ENCODE data around the gene DLG2.
A peak's percentile ranks its signal among the peaks of the same experiment; 100 is the strongest.
"Not testable (repeated sequence)": the region's sequence is repeated elsewhere in the genome, so short reads cannot be mapped to it uniquely, and the experiment has no call there.

The DLG2 gene

DNA sequence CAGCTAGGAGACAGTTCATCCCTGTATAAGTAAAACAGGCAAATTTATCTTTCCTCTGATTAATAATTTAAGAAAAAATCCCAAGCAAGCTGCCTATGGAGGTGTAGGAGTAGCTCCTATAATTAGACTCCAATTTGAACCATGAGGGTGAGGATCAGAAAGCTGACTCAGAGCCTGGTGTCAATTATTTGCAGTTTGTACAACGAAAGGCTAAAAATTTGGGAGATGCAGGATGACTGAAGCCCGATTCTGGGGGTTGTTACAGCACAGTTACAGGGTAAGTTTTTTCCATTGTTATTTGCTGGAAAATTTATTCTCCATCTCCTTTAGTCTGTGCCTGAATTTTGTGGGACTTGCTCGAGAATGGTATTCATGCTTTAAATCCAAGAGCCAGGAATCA lies 1981.6 kb downstream of the DLG2 start:
- DNase-seq, result no peak

DNA sequence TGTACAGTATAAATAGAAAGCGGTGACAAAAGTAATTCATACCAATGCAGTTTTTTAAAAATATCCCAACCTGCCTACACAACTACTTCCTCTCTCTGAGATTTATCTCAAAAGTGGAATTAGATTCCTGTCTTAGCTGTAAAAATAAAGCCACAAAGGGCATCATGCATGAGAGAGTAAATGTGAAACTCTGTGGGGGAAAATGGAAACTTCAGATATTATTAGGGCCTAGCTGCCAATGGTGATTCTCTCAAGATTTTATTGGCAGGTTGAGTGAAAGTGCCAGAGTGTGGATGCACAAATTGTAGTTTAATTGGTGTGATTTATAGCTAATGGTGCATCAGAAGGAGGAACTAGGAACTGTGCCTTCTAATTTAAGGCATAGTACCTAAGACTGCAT lies 1984.0 kb downstream of the DLG2 start:
- no peak for DNase-seq

DNA sequence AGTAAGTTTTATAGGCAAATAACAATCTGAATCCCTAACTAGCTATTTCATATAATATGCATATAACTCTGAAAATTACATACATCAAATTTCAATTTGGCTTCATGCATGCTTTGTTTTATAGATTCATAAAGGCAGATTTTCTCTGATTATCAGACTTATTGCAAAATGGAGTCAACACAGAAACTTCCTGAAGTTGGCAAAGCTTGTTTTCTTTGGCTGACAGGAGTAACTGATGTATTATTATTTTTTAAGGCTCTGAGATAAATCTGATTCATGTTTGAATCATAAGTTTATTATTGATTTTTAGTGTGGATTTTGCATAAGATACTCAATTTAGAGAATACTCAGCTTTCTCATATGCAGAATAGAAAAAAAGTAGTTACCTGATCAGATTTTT lies 1984.6 kb downstream of the DLG2 start:
- DNase-seq, result no peak

DNA sequence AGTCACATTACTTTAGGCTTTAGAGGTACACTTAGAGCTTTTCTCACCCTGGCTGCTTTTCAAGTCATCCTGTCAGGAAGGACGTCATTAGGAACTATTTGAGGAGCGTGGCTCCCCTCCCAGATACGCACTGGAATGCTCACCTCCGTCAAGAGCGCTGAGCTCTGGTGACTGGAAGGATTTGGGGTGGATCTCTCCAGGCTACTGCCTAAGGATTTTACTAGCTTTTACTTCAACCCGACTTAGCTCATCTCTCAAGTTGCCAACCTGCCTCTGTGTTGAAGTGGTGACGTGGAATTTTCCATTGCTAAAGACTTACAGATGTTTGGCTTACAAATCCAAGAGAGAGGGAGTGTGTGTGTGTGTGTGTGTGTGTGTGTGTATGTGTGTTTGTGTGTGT lies 1985.6 kb downstream of the DLG2 start:
- peak; percentile 75 for DNase-seq

DNA sequence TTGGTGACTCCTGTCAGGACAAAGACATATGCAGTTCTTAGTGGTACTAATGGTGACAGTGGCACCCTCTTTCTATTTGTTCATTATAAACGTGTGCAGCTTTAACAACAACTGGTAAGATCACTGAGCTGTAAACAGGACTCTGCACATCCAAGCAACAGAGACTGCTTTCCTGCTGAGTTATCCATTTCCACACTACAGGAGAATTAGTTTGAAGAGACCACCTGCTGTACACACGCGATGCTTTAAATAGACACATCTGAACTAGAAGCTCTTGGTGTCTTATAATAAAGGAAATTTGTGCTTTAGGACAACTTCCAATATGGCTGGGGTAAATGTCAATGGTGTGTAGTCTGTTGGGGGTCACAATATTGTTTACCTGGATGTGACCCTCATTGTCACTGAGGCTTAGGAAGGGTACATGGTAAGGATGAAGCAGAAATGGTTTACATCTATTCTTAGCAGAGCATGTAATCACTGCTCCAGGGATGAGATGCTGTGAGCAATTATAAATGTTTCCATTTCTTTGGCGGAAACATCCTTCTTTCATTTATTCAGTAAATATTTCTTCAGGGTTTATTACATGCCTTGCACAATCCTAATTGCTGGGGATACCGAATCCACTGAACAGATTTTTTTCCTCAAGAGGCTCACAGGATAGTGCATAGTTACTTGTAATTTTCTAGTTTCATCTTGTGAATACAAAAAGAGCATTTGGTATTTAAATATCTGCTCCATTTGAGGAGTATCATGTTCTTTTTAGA lies 1987.0 kb downstream of the DLG2 start:
- DNase-seq, result no peak

DNA sequence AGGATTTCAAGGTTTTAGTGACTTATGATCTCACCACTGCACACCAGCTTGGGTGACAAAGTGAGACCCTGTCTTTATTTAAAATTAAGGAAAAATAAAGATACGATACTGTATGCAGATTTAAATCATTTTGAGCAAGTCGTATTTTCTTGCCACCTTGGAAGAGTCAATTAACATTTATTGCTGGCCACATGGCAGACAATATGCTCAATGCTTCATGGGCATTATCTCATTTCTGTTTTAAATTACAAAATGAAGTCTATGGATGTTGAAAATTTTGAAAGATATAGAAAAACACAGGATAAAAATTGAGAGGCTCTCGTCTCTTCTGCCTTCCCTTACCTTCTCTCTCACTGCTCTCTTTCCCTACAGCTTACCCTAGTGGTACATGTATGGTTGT lies 1992.0 kb downstream of the DLG2 start:
- no peak for DNase-seq

DNA sequence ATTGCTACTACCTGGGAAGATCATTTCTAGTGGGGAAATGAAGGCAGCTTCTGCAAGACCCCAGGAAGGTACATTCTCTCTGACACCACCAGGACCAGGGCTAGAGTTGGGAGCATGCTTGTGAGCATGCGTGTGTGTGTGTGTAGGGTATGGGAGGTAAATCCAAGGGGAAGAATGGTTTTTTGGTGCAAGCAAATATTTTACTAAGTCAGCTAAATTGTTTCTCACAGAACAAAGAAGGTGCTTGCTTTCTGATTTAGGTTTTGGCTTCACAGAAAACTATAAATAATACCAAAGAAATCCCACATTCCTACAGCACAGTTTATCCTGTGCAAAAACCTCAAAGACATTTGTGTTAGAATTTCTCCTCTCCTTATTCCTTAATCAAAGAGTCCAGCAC lies 1996.9 kb downstream of the DLG2 start:
- no peak for DNase-seq

DNA sequence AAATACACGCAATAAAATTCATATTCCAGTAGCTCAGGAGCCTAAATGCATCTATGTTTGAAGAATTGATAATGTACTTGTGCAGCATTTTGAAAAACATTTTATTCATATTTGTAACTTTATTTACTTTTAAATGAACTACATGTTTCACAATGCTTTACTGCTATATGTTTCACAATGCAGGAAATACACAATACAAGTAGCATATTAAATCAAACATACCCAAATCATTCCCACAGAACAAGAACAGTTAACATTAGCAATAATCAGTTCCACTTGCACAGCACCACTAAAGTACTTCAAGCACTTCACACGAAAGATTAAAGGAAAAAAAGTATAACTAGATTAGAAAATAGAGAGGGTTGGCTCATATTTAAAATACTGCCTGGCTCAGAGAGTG lies 1997.4 kb downstream of the DLG2 start:
- no peak for DNase-seq

DNA sequence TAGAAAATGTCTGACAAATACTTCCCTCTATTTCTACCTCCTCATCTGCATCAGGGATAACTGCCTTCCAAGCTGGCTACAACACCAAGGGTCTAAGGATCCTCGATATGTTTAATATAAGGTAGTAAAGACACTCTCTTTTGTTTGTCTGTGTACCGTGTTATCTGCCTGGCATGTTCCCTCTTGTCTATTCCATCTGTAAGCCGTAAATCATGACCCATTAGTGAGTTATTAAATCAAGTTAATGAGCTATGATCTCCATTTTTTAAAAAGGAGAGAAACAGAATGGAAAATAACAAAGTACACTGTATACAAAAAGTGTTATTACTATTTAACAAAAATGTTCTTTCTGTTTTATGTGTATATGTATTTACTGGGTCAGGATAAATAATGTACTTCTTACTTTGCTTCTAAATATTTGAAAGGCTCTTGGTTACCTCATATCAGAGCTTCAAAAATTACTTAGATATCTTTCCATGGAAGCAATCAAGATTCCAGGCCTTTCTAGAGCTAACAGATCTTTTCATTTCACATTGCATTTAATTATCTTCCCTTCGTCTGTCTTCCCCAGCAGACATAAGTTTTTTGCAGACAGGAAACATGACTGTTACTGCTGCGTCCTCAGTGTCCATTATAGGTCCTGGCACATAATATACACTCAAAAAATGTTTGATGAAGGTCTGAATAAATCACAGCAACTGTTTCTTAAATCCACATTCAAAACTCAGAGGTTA lies 1998.4 kb downstream of the DLG2 start:
- DNase-seq, result no peak

DNA sequence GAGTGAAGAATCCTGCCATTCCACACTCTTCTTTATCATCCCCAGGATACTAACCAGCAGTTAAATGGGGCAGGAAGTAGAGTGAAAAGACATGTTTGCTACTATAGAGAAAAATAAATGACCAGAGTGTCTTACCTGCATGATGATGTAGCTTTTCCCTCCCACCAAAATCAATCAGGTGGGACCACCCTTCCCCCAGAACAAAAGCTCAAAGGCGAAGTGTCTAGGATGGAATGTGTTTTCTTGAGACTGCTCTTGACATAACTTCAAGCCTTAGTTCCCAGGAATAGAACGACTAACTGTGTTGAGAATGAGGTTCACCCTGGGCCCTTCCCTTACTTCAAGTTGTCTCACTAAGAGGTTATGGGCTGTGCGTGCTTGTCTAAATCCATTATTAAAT lies 2001.8 kb downstream of the DLG2 start:
- no peak for DNase-seq

DNA sequence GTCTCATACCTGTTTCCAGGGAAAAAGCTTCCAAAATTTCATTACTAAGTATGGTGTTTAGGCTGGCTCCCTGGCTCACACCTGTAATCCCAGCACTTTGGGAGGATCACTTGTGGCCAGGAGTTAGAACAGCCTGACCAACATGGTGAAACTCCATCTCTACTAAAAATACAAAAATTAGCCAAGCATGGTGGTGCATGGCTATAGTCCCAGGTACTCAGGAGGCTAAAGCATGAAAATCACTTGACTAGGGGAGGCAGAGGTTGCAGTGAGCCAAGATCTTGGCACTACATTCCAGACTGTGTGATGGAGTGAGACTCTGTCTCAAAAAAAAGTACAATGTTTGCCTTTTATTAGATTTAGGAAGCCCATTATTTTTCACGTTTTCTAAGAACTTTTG lies 2009.5 kb downstream of the DLG2 start:
- DNase-seq, result no peak

DNA sequence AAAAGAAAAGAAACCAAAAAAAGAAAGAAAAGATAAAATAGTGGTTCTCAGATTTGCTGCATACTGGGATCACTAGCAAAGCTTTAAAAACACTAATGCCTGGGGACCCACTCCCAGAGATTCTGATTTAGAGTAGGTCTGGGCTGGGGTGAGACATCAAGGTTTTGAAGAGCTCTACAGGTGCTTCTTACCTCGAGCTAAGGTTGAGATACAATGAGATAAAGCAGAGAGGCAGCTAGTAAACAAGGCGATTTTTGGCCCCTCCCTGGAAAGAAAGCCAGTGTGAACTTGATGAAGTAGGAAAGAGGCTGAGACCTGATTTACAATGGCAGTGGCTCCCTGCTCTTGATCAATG lies 2013.4 kb downstream of the DLG2 start:
- no peak for DNase-seq

DNA sequence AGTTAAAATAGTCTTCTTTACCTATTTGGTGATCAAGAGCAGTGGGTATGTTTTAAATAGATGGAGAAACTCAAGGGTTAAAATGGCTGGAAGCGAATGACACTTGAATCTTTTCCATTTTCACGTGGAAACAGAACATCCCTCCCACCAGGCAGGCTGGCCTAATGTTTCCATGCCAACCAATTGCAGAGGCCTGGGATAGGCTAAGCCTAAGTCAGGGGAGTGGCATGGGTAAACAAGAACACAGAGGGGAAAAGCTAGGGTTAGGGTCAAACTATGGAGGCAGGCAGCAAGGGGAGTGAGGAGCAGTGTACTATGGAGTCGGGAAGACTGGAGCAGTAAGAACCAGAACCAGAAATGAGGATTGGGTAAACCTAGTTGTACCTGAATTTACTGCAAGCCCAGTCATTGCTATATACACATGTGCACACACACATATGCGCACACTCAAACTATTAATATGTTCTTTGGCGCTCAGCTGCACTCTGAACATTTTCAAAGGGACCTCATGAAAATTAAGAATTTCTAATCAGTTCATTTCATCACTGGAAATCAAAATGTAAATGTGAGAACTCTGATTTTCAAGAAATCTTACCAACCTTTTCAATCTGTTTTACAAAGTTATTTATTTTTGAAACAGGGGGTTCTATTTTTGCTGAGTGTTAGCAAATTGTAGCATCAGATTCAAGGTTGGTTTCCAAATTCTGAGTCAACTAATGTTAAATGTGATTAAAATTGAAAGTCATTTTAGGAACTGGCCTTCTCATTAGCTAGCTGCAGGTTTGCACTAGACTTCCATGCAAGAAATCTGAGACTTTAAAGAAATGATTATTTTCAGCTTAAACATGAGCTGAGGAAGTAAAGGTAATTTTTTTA lies 2014.0 kb downstream of the DLG2 start:
- no peak for DNase-seq

DNA sequence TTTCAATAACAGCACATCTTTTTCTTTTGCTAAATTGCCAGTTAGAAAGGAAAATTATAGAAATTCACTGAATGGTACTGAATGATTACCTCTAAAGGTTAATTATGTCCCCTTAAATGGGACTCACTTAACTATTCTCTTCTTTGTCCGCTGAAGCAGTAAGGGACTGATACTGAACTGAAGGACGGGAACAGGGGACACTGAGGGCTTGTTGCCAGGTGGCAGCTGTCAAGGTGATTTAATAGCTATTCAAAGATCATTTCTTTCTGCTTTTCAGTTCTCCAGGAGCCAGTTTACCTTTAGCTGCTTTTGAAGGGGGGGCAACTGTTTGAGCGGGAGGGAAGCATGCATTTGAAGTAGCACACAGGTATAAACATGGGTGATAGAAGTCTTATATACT lies 2015.5 kb downstream of the DLG2 start:
- DNase-seq, result no peak

DNA sequence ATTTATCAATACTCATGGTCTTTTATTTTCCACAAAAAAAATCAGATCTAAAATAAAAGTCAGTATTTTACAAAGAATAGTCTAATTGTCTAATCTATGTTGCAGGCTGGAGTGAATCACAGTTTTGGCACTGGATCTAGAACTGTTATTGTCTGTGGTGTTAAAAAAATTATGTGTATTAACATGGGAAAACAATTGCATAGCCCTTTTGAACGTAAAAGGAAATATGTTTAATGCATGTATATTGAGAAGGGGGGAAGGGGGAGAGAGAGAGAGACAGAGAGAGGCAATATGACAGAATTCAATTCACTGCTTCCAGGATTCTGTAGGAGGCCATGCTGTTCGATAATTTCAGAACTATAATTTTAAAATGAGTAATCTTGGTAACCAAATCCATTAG lies 2016.1 kb downstream of the DLG2 start:
- DNase-seq, result no peak

DNA sequence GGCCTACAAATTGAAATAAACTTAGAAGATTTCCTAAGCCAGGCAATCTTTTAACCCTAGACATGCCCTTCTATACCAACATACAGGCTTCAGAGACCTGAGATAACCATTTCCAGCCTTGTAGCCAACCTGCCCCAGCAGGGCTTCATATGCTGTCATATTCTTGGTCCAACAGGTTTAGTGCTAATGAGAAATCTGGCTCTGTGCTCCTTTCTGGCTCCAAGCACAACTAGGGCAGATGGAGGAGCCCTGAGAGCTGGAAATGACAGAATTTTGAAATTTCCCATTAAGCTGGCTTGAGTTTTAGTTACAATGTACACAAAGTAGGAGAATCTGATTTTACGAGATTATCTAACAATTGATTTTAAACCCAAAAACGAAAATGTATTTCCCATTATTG lies 2018.0 kb downstream of the DLG2 start:
- DNase-seq, result no peak

DNA sequence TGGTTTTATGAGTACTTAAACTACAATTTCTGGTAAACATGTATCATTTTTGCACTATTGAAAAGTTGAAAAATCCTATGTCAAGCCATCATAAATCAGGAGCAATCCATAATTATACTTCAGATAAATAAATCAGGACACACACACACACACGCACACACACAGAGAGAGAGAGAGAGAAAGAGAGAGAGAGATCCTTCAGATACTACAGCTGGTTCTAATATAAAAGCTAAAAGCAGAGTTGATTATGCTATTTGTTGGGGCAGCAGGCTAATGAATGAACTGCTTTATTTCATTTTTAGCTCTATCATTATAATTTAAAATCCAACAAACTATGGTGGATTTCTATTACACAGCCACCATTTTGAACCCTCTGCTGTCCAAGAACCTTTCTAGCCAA lies 2018.6 kb downstream of the DLG2 start:
- no peak for DNase-seq

DNA sequence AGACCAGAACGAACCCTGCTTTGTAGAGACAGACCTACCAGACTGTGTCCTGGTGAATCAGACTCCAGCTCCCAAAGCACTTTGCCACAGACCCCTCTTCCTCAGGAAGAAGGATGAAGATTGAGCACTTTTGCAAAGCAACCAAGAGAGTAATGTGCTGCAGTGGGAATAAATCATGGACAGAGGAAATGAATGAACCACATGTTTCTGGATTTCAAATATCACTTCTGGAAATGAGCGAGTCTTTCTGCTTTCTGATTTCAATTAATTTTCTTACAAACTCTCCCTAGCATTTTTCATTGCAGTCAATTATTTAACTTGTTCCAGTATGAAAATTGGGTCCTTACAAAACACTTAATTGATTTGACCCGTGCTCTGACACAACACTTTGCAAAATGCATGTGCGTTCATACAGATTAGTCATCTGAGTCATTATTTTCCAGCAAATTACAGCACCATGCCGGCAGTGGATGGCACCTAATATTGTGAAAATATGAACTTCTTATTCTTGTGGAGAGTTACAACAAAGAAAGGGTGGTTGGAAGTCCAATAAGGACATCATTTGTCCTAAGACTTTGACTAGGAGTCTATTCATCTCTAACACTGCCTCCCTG lies 2025.1 kb downstream of the DLG2 start:
- DNase-seq, result no peak

DNA sequence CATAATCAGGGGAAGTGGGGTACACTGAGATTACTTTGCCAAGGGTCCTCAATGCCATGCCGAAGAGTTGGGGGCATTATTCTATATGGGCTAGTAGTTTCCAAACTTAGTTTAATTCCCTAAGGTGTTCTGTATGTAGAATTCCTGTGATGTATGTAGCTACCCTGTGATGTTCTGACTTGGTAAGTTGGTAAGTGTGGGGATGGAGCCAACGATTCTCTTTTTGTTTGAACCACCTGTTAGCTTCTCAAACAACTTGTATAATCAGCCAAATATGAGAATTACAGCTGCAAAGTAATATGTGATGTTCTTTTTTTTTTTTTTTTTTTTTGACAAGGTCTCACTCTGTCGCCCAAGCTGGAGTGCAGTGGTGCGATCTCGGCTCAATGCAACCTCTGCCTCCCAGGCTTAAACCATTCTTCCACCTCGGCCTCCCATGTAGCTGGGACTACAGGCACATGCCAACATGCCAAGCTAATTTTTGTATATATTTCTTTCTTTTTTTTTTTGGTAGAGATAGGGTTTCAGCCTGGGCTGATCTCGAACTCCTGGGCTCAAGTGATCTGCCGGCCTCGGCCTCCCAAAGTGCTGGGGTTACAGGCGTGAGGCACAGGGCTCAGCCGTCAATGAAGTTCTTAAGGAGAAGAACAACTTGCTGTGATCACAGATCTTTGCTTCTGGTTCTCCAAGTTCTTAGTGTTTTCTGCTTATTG lies 2025.8 kb downstream of the DLG2 start:
- no peak for DNase-seq

DNA sequence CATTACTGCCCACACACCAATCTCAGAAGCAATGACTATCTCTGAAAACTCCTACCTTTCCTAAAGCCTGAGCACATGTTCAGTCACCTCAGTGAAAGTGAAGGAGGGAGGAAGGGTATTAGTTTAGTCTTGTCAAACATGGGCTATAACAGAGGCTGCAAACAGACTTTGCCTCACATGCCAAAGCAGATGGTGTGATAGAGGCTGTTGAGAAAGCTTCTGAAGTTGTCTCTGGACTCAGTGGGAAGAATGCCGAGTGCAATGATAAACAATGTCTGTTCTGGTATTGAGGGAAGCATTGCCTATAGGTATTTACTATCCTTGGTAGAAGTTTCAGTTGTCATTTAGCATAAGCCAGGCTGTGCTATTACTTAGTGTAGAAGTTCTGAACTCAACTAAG lies 2026.5 kb downstream of the DLG2 start:
- no peak for DNase-seq

DNA sequence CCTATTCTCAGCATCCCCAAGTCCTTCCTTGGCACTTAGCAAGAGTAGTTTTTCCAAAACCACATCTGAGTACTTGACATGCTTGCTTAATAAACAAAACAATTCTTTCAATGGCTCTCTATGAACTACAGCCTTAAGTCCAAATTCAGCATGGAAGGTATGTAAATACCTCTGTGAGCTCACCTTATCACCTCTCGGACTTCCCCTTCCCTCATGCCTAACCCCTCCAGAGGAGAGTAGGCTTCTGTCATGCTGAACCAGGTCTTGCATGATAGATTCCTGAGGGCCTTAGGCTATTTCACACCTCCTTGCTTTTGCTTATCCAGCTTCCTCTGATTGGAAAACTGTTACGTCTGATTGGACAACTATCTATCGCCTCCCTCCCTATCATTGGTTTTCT lies 2028.1 kb downstream of the DLG2 start:
- DNase-seq, result no peak

DNA sequence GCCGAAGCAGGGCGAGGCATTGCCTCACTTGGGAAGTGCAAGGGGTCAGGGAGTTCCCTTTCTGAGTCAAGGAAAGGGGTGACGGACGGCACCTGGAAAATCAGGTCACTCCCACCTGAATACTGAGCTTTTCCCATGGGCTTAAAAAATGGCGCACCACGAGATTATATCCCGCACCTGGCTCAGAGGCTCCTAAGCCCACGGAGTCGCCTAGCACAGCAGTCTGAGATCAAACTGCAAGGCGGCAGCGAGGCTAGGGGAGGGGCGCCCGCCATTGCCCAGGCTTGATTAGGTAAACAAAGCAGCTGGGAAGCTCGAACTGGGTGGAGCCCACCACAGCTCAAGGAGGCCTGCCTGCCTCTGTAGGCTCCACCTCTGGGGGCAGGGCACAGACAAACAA lies 2039.3 kb downstream of the DLG2 start:
- not testable (repeated sequence) for DNase-seq
